Spleen (tissue), 7 donors: ENCODE data around the gene KIAA0040.

ENCODE experiments used
- POLR2A ChIP-seq, 3 donors: fragments of 450-650 bp; IDR thresholded peaks; one replicate each; pipeline ENCODE4 v1.5.1; 2017; ENCODE audit warnings: antibody characterized with exemption in 3 of 3, mild to moderate bottlenecking in 1 of 3
- POLR2AphosphoS5 ChIP-seq, 3 donors: sonication (generic); formaldehyde crosslinking; IDR thresholded peaks; one replicate each; pipeline ENCODE4 v1.5.1; 2017; ENCODE audit warnings: antibody characterized with exemption in 3 of 3
- TF ChIP-seq, protein P1 (sequence below), 11 experiments: fragments of 200-600 bp in 7 of 11; fragments of 450-650 bp in 4 of 11; sonication (generic) in 4 of 11; IDR thresholded peaks in 8 of 11; conservative IDR thresholded peaks in 3 of 11; 1 replicate in 7 of 11; 2 replicates in 4 of 11; pipeline versions ENCODE4 v1.4.0 to v1.8.0; 2016 to 2021; ENCODE audit warnings: antibody characterized with exemption in 11 of 11, inconsistent platforms in 4 of 11, mild to moderate bottlenecking in 1 of 11
- donor health status: DM: no; HTN: no; CAD: no; lungs with moderate emphysema.
- donor health status: DM: no; HTN: no; CAD: no.
- donor health status: DM: no; HTN: no; CAD: no.

DNA sequence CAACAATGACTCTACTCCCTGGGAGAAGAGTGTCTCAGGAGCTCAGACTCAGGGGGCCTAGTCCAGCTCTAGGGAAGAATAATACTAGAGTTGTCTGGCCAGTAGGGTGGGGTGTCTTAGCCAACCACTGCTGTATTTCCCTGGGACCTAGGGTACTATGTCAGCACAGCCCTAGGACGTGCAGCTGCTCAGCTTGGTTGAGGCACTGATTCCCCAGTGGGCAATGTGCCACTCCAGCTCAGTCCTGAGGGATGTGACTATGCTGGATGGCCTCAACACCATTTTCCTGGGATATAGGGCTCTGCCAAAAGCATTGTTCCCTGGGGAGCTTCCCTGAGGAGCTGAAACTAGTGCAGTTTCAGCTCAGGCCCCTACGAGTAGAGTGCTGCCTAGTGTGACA lies 77.6 kb downstream of the KIAA0040 start:
- TF ChIP-seq, protein P1, sequence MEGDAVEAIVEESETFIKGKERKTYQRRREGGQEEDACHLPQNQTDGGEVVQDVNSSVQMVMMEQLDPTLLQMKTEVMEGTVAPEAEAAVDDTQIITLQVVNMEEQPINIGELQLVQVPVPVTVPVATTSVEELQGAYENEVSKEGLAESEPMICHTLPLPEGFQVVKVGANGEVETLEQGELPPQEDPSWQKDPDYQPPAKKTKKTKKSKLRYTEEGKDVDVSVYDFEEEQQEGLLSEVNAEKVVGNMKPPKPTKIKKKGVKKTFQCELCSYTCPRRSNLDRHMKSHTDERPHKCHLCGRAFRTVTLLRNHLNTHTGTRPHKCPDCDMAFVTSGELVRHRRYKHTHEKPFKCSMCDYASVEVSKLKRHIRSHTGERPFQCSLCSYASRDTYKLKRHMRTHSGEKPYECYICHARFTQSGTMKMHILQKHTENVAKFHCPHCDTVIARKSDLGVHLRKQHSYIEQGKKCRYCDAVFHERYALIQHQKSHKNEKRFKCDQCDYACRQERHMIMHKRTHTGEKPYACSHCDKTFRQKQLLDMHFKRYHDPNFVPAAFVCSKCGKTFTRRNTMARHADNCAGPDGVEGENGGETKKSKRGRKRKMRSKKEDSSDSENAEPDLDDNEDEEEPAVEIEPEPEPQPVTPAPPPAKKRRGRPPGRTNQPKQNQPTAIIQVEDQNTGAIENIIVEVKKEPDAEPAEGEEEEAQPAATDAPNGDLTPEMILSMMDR (IDR thresholded peaks at IDR 0.05 in 8 of 11, conservative IDR thresholded peaks at IDR 0.05 in 3 of 11) = no peak
- no peak for TF ChIP-seq POLR2AphosphoS5 (IDR thresholded peaks at IDR 0.05)
- no peak for TF ChIP-seq POLR2A (IDR thresholded peaks at IDR 0.05)
